ENCODE results near the gene MED12L.

The MED12L gene

DNA sequence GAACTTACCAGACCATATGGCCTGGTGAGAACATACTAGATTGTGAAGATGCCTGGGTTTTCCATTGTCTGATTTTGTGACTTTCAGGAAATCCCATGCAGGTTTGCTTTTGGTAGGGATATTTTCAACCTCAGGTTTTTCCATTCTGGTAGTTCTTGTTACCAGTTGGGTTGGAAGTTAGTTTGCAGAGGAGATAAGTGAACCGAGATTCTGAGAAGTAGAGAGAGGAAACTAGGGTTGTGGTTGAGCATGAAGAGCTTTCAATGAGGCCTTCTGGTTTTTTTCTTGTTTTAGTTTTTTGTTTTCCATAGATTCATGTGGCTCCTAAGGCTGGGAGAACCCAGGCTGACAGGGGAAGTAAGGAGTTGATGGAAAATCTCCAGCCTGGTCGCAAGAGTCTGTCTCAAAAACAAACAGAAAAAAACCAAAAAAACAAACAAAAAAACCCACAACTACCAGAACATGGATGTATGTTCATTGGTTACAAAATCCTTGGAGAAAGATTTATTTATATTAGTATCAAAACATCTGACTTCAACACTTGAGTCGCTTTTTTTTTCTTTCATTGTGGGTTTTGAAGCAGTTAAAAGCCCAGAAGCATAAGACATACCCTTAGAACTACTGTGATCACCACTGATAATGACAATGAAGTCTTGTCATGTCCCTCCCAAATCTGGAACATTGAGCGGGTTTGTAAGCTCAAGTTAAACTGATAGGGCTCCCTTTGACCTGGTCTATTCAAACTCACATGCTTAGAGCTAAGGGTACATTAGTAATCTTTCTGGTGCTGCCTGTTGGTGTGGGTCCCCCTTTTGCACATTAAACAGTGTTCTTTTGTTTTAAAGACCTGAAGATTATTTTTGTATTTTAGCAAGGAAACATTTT, 114.3 kb downstream of the MED12L start:
- no peak for TF ChIP-seq SNAI2 (CRISPR knock-in tag; IDR thresholded peaks at IDR 0.05)
- TF ChIP-seq TCF4 (CRISPR knock-in tag; IDR thresholded peaks at IDR 0.05; ENCODE audit: borderline replicate concordance): no peak
- TF ChIP-seq, protein P1, sequence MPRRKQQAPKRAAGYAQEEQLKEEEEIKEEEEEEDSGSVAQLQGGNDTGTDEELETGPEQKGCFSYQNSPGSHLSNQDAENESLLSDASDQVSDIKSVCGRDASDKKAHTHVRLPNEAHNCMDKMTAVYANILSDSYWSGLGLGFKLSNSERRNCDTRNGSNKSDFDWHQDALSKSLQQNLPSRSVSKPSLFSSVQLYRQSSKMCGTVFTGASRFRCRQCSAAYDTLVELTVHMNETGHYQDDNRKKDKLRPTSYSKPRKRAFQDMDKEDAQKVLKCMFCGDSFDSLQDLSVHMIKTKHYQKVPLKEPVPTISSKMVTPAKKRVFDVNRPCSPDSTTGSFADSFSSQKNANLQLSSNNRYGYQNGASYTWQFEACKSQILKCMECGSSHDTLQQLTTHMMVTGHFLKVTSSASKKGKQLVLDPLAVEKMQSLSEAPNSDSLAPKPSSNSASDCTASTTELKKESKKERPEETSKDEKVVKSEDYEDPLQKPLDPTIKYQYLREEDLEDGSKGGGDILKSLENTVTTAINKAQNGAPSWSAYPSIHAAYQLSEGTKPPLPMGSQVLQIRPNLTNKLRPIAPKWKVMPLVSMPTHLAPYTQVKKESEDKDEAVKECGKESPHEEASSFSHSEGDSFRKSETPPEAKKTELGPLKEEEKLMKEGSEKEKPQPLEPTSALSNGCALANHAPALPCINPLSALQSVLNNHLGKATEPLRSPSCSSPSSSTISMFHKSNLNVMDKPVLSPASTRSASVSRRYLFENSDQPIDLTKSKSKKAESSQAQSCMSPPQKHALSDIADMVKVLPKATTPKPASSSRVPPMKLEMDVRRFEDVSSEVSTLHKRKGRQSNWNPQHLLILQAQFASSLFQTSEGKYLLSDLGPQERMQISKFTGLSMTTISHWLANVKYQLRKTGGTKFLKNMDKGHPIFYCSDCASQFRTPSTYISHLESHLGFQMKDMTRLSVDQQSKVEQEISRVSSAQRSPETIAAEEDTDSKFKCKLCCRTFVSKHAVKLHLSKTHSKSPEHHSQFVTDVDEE (CRISPR knock-in tag; IDR thresholded peaks at IDR 0.05): no peak
- no peak for TF ChIP-seq ISL1 (CRISPR knock-in tag; IDR thresholded peaks at IDR 0.05)
- no peak for TF ChIP-seq ZNF565 (CRISPR knock-in tag; conservative IDR thresholded peaks at IDR 0.05; ENCODE audit: low read depth)
- no peak for TF ChIP-seq ZNF8 (CRISPR knock-in tag; IDR thresholded peaks at IDR 0.05)
- TF ChIP-seq ZC3H10 (CRISPR knock-in tag; IDR thresholded peaks at IDR 0.05): no peak
- TF ChIP-seq BACH2 (CRISPR knock-in tag; IDR thresholded peaks at IDR 0.05; ENCODE audit: borderline replicate concordance): no peak
- no peak for TF ChIP-seq ZNF70 (CRISPR knock-in tag; IDR thresholded peaks at IDR 0.05)
- no peak for TF ChIP-seq ARNTL (CRISPR knock-in tag; IDR thresholded peaks at IDR 0.05; ENCODE audit: borderline replicate concordance, low read depth)
- TF ChIP-seq CSDC2 (CRISPR knock-in tag; IDR thresholded peaks at IDR 0.05): no peak
- no peak for TF ChIP-seq OSR1 (CRISPR knock-in tag; IDR thresholded peaks at IDR 0.05)
- TF ChIP-seq, protein P2, sequence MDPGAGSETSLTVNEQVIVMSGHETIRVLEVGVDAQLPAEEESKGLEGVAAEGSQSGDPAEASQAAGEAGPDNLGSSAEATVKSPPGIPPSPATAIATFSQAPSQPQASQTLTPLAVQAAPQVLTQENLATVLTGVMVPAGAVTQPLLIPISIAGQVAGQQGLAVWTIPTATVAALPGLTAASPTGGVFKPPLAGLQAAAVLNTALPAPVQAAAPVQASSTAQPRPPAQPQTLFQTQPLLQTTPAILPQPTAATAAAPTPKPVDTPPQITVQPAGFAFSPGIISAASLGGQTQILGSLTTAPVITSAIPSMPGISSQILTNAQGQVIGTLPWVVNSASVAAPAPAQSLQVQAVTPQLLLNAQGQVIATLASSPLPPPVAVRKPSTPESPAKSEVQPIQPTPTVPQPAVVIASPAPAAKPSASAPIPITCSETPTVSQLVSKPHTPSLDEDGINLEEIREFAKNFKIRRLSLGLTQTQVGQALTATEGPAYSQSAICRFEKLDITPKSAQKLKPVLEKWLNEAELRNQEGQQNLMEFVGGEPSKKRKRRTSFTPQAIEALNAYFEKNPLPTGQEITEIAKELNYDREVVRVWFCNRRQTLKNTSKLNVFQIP (CRISPR knock-in tag; IDR thresholded peaks at IDR 0.05; ENCODE audit: borderline replicate concordance, low read depth): no peak

GRCh38 chr3:151200586-151200985, 115.1 kb downstream of the MED12L start:
- ATAC-seq: no peak
- TF ChIP-seq SNAI2 (CRISPR knock-in tag; IDR thresholded peaks at IDR 0.05) (no peak), RARB (CRISPR knock-in tag; IDR thresholded peaks at IDR 0.05) (no peak), ISL1 (CRISPR knock-in tag; IDR thresholded peaks at IDR 0.05) (no peak), CSDC2 (CRISPR knock-in tag; IDR thresholded peaks at IDR 0.05) (no peak), OSR1 (CRISPR knock-in tag; IDR thresholded peaks at IDR 0.05) (no peak), BACH2 (CRISPR knock-in tag; IDR thresholded peaks at IDR 0.05; ENCODE audit: borderline replicate concordance) (no peak), GLIS3 (CRISPR knock-in tag; IDR thresholded peaks at IDR 0.05) (no peak), ZFP3 (CRISPR knock-in tag; IDR thresholded peaks at IDR 0.05) (no peak), PPARA (CRISPR knock-in tag; IDR thresholded peaks at IDR 0.05; ENCODE audit: borderline replicate concordance) (no peak), TCF4 (CRISPR knock-in tag; IDR thresholded peaks at IDR 0.05; ENCODE audit: borderline replicate concordance) (no peak), ESRRG (CRISPR knock-in tag; IDR thresholded peaks at IDR 0.05) (no peak)
- TF ChIP-seq, protein P2 (CRISPR knock-in tag; IDR thresholded peaks at IDR 0.05; ENCODE audit: borderline replicate concordance, low read depth): no peak
- TF ChIP-seq, protein P3, sequence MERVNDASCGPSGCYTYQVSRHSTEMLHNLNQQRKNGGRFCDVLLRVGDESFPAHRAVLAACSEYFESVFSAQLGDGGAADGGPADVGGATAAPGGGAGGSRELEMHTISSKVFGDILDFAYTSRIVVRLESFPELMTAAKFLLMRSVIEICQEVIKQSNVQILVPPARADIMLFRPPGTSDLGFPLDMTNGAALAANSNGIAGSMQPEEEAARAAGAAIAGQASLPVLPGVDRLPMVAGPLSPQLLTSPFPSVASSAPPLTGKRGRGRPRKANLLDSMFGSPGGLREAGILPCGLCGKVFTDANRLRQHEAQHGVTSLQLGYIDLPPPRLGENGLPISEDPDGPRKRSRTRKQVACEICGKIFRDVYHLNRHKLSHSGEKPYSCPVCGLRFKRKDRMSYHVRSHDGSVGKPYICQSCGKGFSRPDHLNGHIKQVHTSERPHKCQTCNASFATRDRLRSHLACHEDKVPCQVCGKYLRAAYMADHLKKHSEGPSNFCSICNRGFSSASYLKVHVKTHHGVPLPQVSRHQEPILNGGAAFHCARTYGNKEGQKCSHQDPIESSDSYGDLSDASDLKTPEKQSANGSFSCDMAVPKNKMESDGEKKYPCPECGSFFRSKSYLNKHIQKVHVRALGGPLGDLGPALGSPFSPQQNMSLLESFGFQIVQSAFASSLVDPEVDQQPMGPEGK (CRISPR knock-in tag; IDR thresholded peaks at IDR 0.05; ENCODE audit: borderline replicate concordance): no peak
- TF ChIP-seq, protein P1 (CRISPR knock-in tag; IDR thresholded peaks at IDR 0.05): no peak

More for the DNA sequence above, 114.3 kb downstream of the MED12L start:
- no peak for ATAC-seq
